Measurements from ENCODE around the gene METTL8.
A peak's percentile ranks its signal among the peaks of the same experiment; 100 is the strongest.

The METTL8 gene

GRCh38 chr2:171433763-171434012 lies at the start of gene METTL8:
METTL8 (minus strand) TSS chr2:171433990; CDS start chr2:171392185, 41,805 bp downstream.
- DNase-seq, result no peak

- DNase-seq, result no peak
Observed at GRCh38 chr2:171482877-171483276, 49.1 kb upstream of the METTL8 start.

GRCh38 chr2:171482308-171482707 lies 48.5 kb upstream of the METTL8 start:
- DNase-seq, result no peak

GRCh38 chr2:171480908-171481307 lies 47.1 kb upstream of the METTL8 start:
- DNase-seq, result no peak

GRCh38 chr2:171479154-171479814 lies 45.5 kb upstream of the METTL8 start:
- DNase-seq, result no peak

GRCh38 chr2:171478345-171478744 lies 44.6 kb upstream of the METTL8 start:
- no peak for DNase-seq

- DNase-seq, result no peak
Observed at GRCh38 chr2:171475979-171476378, 42.2 kb upstream of the METTL8 start.

GRCh38 chr2:171470129-171470528 lies 36.3 kb upstream of the METTL8 start:
- DNase-seq, result no peak

- DNase-seq, result no peak
Observed at GRCh38 chr2:171469176-171469575, 35.4 kb upstream of the METTL8 start.

GRCh38 chr2:171460537-171460936 lies 26.7 kb upstream of the METTL8 start:
- DNase-seq, result no peak

GRCh38 chr2:171459498-171459897 lies 25.7 kb upstream of the METTL8 start:
- no peak for DNase-seq

- DNase-seq, result no peak
Observed at GRCh38 chr2:171452773-171453172, 19.0 kb upstream of the METTL8 start.

GRCh38 chr2:171451074-171451473 lies 17.3 kb upstream of the METTL8 start:
- no peak for DNase-seq

GRCh38 chr2:171447675-171448074 lies 13.9 kb upstream of the METTL8 start:
- peak; percentile 15 for DNase-seq

- DNase-seq, result no peak
Observed at GRCh38 chr2:171441470-171441869, 7.7 kb upstream of the METTL8 start.

- no peak for DNase-seq
Observed at GRCh38 chr2:171436307-171436706, 2.5 kb upstream of the METTL8 start.

- peak; percentile 99 for DNase-seq
Observed at GRCh38 chr2:171434013-171434989, 511 bp upstream of the METTL8 start, which contains the start of gene DCAF17. DCAF17 (plus strand) TSS chr2:171434226; CDS start chr2:171434578, 352 bp downstream.

GRCh38 chr2:171432969-171433762 lies 624 bp downstream of the METTL8 start:
- DNase-seq, result peak; percentile 86

GRCh38 chr2:171432206-171432968 lies 1.4 kb downstream of the METTL8 start:
- DNase-seq, result no peak

- DNase-seq, result no peak
Observed at GRCh38 chr2:171431677-171432167, 2.1 kb downstream of the METTL8 start.

GRCh38 chr2:171430516-171431410 lies 3.0 kb downstream of the METTL8 start:
- peak; percentile 42 for DNase-seq

All from NCI-H82 (cell line).